ENCODE measurements around the gene GRIP2.
"Not testable (repeated sequence)": the region's sequence is repeated elsewhere in the genome, so short reads cannot be mapped to it uniquely, and the experiment has no call there.

Gene GRIP2

GRCh38 chr3:14520149-14520548 lies 20.0 kb downstream of the GRIP2 start:
- DNase-seq (ENCODE audit: low read depth), result no peak

GRCh38 chr3:14519406-14519805 lies 20.7 kb downstream of the GRIP2 start:
- no peak for DNase-seq (ENCODE audit: low read depth)

- DNase-seq (ENCODE audit: low read depth), result no peak
Observed at GRCh38 chr3:14518893-14519292, 21.2 kb downstream of the GRIP2 start.

DNA sequence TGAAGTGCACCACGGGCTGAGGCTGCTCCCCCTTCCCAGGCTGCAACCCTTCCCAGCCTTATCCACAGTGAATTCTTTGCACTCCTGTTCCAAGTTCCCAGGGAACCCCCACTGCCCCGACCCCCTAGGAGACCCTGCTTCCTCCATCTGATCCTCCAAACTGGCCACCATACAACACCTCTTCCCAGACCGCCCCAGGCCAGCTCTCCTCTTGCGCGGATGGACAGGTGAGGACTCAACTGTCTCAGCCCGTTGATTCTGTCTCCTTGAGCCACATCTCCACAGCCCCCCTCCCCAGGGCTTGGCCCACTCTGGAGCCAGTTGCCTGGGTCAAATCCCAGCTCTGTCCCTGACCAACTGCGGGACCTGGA lies 21.7 kb downstream of the GRIP2 start:
- DNase-seq (ENCODE audit: low read depth), result no peak

DNA sequence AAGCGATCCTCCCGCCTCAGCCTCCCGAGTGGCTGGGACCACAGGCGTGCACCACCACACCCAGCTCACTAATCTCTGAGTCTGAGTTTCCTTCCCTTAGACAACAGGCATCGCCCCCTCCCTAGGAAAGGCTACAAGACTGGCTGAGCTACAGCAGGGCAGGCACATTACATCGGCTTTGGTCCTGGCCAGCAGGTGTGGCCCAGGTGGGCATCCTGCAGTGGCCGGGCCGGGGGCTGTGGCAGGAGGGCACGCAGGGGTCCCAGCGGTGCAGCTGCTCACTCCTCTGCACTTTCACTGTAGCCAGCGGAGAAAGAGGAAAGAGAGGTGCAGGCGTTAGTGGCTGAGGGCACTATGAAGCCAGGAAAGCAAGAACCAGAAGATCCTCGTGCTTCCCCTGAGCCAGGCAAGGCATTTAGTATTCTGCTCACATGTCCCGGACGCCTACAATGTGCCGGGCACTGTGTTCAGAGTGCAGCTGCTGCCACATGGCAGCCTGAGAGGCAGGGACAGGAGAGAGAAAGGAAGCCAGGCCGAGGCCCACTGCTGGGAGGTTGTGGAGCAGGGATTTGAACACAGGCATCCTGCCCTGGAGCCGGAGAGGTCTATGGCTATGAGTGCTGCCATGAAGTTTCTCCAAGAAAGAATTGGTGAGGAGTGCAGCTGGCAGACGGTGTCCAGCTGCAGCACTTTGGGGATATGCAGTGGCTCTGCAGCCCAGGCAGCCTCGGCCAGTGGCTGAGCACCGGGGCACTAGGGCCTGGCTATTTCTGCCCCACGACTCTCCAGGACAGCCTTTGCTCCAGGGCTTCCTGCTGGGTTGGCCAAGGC lies 22.3 kb downstream of the GRIP2 start:
- no peak for DNase-seq (ENCODE audit: low read depth)

GRCh38 chr3:14516738-14517345 lies 23.3 kb downstream of the GRIP2 start:
- no peak for DNase-seq (ENCODE audit: low read depth)

- DNase-seq (ENCODE audit: low read depth), result not testable (repeated sequence)
Observed at GRCh38 chr3:14515526-14515925, 24.6 kb downstream of the GRIP2 start.

GRCh38 chr3:14514323-14514720 lies 25.8 kb downstream of the GRIP2 start:
- DNase-seq (ENCODE audit: low read depth), result no peak

- no peak for DNase-seq (ENCODE audit: low read depth)
Observed at GRCh38 chr3:14513566-14514322, 26.4 kb downstream of the GRIP2 start.

GRCh38 chr3:14512942-14513327 lies 27.2 kb downstream of the GRIP2 start:
- no peak for DNase-seq (ENCODE audit: low read depth)

GRCh38 chr3:14512281-14512941 lies 27.7 kb downstream of the GRIP2 start:
- DNase-seq (ENCODE audit: low read depth), result no peak

DNA sequence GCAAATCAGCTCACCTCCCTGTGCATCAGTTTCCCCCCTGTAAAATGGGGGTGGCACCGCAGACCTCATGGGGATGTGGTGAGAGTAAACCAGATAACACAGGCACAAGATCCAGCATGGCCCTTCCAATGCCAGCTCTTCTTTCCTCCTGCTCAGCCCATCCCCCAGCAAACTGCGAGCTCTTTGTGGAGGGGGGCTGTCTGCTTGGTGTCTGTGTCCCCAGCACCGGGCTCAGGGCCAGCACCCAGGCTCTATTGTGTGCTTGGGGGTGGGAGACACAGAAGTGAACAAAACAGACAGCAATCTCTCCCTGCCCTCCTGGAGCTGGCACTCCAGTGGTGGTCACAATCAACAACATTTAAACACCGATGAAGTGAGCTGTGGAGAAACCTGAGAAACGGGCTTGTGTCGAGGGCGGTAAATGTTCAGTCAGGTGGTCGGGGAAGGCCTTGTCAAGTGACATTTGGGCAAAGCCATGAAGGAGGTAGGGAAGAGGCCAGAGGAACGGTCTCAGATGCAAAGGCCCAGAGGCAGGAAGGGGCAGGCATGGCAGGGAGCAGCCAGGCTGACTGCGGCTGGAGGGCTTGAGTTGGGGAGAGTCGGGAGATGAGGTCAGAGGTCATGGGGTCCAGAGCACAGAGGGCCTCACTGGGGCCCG lies 28.4 kb downstream of the GRIP2 start:
- DNase-seq (ENCODE audit: low read depth), result no peak

- no peak for DNase-seq (ENCODE audit: low read depth)
Observed at GRCh38 chr3:14510838-14511622, 29.1 kb downstream of the GRIP2 start.

- DNase-seq (ENCODE audit: low read depth), result no peak
Observed at GRCh38 chr3:14509796-14510100, 30.4 kb downstream of the GRIP2 start.

GRCh38 chr3:14508966-14509795 lies 31.0 kb downstream of the GRIP2 start:
- no peak for DNase-seq (ENCODE audit: low read depth)

DNA sequence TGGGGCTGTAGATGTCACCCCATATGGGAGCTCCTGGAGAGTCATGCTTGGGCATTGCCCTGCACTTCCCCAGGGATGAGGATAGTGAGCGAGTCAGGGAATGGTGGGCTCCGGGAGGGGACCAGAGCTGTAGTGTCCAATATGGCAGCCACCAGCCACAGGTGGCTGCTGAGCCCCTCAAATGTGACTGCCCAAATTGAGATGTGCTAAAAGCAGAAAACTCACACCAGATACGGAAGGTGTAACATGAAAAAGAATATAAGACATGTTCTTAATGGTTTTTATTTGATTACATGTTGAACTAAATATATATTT lies 31.7 kb downstream of the GRIP2 start:
- DNase-seq (ENCODE audit: low read depth), result no peak

DNA sequence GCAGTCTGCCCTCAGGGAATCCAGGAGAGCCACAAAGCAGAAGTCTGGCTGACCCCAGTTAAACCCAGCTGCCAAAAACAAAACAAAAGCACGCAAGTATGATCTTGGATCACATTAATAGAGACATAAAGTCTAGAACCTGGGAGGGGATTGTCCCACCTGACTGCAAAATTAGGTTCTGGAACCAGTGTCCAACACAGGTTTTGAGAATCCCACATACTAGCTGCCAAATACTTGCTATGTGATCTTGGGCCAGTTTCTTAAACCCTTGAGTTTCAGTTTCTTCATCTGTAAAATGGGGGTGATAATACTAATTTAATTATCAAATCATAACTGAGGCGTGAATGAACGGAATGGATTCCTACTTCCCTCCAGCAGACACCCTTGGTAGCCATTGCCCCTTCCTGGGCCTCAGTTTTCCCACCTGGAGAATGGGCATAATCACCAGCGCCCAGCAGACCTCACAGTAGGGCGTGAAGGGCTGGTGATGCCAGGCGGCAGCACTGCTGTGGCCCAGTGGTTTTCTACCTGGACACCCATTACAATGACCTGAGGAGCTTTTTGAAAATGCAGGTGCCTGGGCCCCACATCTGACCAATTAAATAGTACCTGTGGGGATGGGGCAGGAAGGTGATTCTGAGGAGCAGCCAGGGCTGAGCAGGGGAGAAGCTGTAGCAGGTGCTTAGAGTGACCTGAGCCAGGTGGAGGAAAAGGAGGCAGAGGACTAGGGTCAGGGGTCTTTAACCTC lies 32.2 kb downstream of the GRIP2 start:
- no peak for DNase-seq (ENCODE audit: low read depth)

- DNase-seq (ENCODE audit: low read depth), result no peak
Observed at GRCh38 chr3:14507305-14507741, 32.8 kb downstream of the GRIP2 start.

DNA sequence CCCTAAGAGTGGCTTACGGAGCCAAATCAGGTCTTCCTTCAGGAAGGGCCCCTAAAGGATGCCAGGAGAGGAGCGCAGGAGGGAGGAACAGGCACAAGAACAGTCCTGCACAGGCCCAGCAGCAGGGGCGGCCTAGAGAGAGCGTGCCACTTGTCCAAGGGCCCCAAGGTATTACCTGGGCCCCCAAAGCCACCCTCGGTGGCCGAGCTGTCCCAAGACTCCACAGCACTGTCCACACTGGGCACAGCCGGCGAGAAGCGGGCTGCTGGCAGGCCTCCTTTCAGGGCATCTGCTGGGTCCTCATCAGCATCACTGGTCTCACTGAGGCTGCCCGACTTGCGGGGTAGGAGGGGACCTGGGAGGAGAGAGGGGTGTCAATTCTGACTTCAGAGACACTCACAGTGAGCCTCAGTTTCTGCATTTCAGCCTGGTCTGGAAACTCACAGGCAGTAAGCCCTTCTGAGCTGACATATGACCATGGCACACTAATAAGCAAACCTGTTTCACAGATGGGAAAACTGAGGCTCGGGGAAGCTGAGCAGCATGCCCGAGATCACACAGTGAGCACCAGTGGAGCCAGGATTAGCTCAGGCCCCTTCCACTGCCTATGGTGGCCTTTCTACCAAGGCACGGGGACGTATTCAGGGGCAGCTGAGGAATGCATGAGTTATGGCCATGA lies 33.4 kb downstream of the GRIP2 start:
- DNase-seq (ENCODE audit: low read depth), result no peak
